ENCODE results near the gene NDUFS1. TPM values are rescaled to one million over a fixed set of nuclear protein-coding genes. Genes with fewer than 3 reads are reported as not detected.

NDUFS1 gene
- total and polyA plus RNA-seq, 2 of the 4 experiments (the other 2 are of a cell fraction), result 72.1 to 118 TPM

DNA sequence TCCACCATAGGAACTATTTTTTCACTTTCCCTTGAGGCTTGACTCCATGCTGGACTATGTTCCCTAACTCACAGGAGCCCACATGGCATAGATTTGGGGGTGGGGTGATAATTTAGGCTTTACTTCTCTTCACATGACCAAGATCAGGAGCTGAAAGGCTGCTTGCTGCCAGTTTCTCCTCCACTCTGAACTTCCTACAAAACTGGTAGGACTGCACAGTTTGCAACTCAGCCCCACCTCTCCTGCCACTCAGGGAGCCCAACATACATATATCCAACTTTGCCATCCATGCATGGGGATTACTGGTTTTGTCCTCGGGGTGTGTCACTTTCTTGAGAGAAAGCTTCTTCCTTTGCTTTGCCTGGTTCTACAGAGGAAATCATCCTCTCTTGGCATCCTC, 87.4 kb downstream of the NDUFS1 start:
- Histone ChIP-seq H3K4me2 (ENCODE audit: low read depth, low read length) (no peak overlapping the region), H3K9ac (ENCODE audit: low read depth, low read length) (no peak overlapping the region), H3K18ac (ENCODE audit: low read depth, low read length) (no peak overlapping the region), H2AK9ac (replicated peaks; ENCODE audit: low read depth, low read length, poor library complexity) (no peak overlapping the region), H3K23ac (ENCODE audit: low read depth, low read length) (no peak overlapping the region), H2BK5ac (ENCODE audit: low read depth, low read length, poor library complexity, severe bottlenecking) (no peak overlapping the region), H2BK15ac (ENCODE audit: low read depth, low read length) (no peak overlapping the region), H3K4ac (ENCODE audit: low read depth, low read length) (no peak overlapping the region), H2AFZ (replicated peaks; ENCODE audit: low read length, poor library complexity) (no peak overlapping the region), H4K8ac (ENCODE audit: low read depth in 2 of 2, low read length in 2 of 2) (no peak overlapping the region), H3K14ac (replicated peaks; ENCODE audit: low read depth, low read length) (no peak overlapping the region), H3K9me3 (ENCODE audit: control insufficient read depth, insufficient read depth, low read length) (no peaks in the 10 kb centered on the region), H4K5ac (ENCODE audit: low read depth, low read length) (no peak overlapping the region), H3K4me1 (ENCODE audit: control insufficient read depth, insufficient read depth, low read length) (no peaks in the 10 kb centered on the region), H2BK20ac (ENCODE audit: low read depth, low read length) (no peak overlapping the region), H3K27me3 (ENCODE audit: control insufficient read depth, insufficient read depth, low read length) (no peaks in the 10 kb centered on the region), H3K36me3 (ENCODE audit: control insufficient read depth, insufficient read depth, low read length) (0 out of 2 replicates have a peak, but pooled peaks cover 3% of the 10 kb centered on the region), H3K56ac (ENCODE audit: extremely low read depth, insufficient read depth, low read length) (no peak overlapping the region), H3K79me1 (ENCODE audit: low read depth in 1 of 2, low read length in 2 of 2) (peaks cover 23 to 34% of the 10 kb centered on the region in 2 experiments; a peak in 3 of 4 replicates), H3K27ac (ENCODE audit: insufficient read depth, low read length) (no peak overlapping the region), H3K4me3 (ENCODE audit: insufficient read depth, low read depth, low read length) (no peak overlapping the region), H2AK5ac (ENCODE audit: low read depth, low read length) (no peak overlapping the region), H4K91ac (ENCODE audit: insufficient read depth, low read depth, low read length) (no peak overlapping the region), H4K20me1 (ENCODE audit: insufficient read depth, low read length) (0 out of 2 replicates have a peak, but pooled peaks cover 4% of the 10 kb centered on the region), H2BK120ac (ENCODE audit: low read depth, low read length) (no peak overlapping the region), H3K9me1 (ENCODE audit: insufficient read depth, low read length) (peaks cover 4% of the 10 kb centered on the region; the same call in 1 of the 2 replicates)
- TF ChIP-seq, protein P1, sequence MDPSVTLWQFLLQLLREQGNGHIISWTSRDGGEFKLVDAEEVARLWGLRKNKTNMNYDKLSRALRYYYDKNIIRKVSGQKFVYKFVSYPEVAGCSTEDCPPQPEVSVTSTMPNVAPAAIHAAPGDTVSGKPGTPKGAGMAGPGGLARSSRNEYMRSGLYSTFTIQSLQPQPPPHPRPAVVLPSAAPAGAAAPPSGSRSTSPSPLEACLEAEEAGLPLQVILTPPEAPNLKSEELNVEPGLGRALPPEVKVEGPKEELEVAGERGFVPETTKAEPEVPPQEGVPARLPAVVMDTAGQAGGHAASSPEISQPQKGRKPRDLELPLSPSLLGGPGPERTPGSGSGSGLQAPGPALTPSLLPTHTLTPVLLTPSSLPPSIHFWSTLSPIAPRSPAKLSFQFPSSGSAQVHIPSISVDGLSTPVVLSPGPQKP (IDR thresholded peaks at IDR 0.05; ENCODE audit: borderline replicate concordance, low read depth, low read length), result no peak
- no peak for TF ChIP-seq MAZ (IDR thresholded peaks at IDR 0.05; ENCODE audit: borderline replicate concordance, low read depth, low read length)
- TF ChIP-seq CHD1 (IDR thresholded peaks at IDR 0.05; ENCODE audit: low read depth, low read length), result no peak
- TF ChIP-seq MXI1 (IDR thresholded peaks at IDR 0.05; ENCODE audit: borderline replicate concordance, low read depth, low read length), result no peak
- no peak for TF ChIP-seq CEBPB (IDR thresholded peaks at IDR 0.05; ENCODE audit: low read depth, low read length)
- TF ChIP-seq, protein P2, sequence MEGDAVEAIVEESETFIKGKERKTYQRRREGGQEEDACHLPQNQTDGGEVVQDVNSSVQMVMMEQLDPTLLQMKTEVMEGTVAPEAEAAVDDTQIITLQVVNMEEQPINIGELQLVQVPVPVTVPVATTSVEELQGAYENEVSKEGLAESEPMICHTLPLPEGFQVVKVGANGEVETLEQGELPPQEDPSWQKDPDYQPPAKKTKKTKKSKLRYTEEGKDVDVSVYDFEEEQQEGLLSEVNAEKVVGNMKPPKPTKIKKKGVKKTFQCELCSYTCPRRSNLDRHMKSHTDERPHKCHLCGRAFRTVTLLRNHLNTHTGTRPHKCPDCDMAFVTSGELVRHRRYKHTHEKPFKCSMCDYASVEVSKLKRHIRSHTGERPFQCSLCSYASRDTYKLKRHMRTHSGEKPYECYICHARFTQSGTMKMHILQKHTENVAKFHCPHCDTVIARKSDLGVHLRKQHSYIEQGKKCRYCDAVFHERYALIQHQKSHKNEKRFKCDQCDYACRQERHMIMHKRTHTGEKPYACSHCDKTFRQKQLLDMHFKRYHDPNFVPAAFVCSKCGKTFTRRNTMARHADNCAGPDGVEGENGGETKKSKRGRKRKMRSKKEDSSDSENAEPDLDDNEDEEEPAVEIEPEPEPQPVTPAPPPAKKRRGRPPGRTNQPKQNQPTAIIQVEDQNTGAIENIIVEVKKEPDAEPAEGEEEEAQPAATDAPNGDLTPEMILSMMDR (conservative IDR thresholded peaks at IDR 0.05; ENCODE audit: low read depth, low read length), result no peak
- TF ChIP-seq POLR2A (IDR thresholded peaks at IDR 0.05; ENCODE audit: low read depth, low read length), result no peak
- no peak for TF ChIP-seq MAFK (IDR thresholded peaks at IDR 0.05; ENCODE audit: low read depth, low read length)
- no peak for TF ChIP-seq RAD21 (IDR thresholded peaks at IDR 0.05; ENCODE audit: low read length)
- no peak for TF ChIP-seq NFE2L2 (IDR thresholded peaks at IDR 0.05; ENCODE audit: low read depth, low read length)
- no peak for TF ChIP-seq BHLHE40 (IDR thresholded peaks at IDR 0.05; ENCODE audit: low read depth, low read length)
- no peak for TF ChIP-seq FOS (IDR thresholded peaks at IDR 0.05; ENCODE audit: low read depth, low read length)
- no peak for TF ChIP-seq SMC3 (IDR thresholded peaks at IDR 0.05; ENCODE audit: low read depth, low read length)
- in situ Hi-C loops (cut with MboI; ENCODE audit: low sequenced_read_pairs), result no loop called here
- ATAC-seq (ENCODE audit: low read depth) (no peak), DNase-seq (no peak)
- CTCF ChIA-PET, result no interaction called here
- POLR2A ChIA-PET (ENCODE audit: unreplicated experiment), result interaction anchor here (0.5 kb wide), 1 partner anchor 46 kb away, joined by 3 read pairs; no protein-coding TSS in a partner anchor
- dilution Hi-C loops (cut with HindIII; ENCODE audit: low sequenced_read_pairs, unreplicated experiment), result no loop called here
- no TSS peak for BruUV-seq (replicated peaks)
- intact Hi-C loops (cut with micrococcal nuclease), result no loop called here
- WGBS, 2 experiments (ENCODE audit: extremely low coverage in 2 of 2, insufficient read length in 1 of 2), result no CpG with 5 or more reads among the region's 1 CpG

Measured in IMR-90 (cell line).